Retinal pigment epithelial cell (primary cell): ENCODE data around the gene EXOC1.
A peak's percentile ranks its signal among the peaks of the same experiment; 100 is the strongest.

Source experiments
- DNase-seq: peaks from one replicate; pipeline ENCODE4 v3.0.0-alpha.2; 2010; ENCODE audit warnings: low read depth
- H3K4me3 ChIP-seq: 2 replicates; pipeline ENCODE4 v1.5.1; 2011; ENCODE audit warnings: mild to moderate bottlenecking, low read length, control low read depth, moderate library complexity
- CTCF ChIP-seq: conservative IDR thresholded peaks from 2 replicates; pipeline ENCODE4 v1.5.1; 2011; ENCODE audit warnings: low read depth, low read length, control low read depth, inconsistent platforms

The EXOC1 gene

DNA sequence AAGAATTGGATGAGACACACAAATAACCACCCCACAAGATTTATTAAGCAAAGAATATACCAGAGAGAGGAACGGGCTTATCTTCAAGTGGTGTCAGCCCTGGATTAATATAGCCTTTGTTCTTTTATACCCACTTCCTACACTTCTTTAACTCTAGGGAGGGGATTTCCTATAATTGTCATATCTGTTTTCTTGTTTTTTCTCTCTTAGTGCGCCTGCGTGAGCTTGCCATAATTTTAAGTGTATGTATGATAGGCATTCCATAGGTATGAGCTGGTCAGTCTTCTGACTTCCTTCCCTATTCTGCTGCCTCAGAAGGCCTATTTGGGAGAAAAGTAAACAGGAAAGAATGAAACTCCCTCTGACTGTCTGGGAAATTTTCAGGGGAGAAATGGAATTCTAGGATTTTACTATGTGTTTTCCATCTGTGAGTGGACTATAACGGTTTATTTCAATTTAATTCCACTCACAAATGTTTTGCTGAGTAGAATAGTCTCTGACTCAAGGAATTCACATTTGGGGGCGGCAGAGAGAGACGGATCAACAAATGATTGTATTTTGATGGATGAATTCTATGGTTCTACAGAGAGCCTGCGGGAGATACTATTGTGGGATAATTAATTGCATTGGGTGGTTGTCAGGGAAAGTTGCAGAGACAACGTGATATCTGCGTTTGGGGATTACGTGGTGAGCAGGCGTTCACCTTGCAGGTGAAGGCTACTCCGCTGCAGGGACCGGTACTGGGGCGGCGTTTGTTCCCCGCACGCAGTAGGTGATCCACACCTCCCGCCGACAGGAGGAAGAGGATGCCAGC, 94.7 kb downstream of the EXOC1 start:
- no peak for TF ChIP-seq CTCF
- H3K4me3 ChIP-seq = peak overlapping the region; percentile 79
- DNase-seq = peak; percentile 87

DNA sequence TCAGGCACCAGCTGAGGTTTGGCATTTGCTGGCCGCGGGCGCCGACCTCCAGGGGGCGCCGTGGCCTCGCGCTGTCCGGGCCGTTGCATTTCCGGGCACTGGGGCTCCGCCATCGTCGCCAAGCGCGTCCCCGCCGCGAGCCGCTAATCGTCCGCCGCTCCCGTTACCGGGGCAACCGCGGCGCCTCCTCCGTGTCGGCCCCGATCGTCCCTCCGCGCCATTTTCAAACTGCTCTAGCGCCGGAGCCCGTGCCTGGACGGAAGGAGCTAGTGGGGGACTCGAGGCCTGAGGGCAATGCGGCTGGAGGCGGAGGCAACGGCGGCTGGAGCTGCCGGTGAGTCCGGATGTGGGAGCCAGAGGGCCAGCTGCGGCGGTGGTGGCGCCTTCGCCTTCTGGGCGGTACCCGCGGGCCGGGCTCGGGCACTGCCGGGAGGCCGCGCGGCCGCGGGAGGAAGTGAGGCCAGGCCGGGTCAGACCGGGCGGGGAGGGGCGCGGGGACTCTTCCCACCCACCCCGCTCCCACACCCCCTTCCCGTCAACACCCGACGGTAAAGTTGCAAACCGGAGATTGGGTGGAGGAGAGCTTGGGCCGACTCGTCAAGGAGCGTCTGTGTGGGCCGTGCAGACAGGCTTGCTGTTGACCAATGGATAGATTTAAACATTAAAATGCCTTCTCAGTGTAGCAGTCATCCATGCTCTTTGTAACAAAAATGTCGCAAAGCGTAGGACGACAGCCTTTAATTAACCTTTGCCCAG, 95.5 kb downstream of the EXOC1 start, which contains the start of gene CEP135:
TSS of gene CEP135 (plus strand) at position 220 of the 756 bp plus-strand sequence. CDS start 3,186 bp downstream, outside the sequence.
- TF ChIP-seq CTCF = peak; percentile 86
- DNase-seq = peak; percentile 65
- peak within 1 kb of the TSS; percentile 79 for H3K4me3 ChIP-seq

DNA sequence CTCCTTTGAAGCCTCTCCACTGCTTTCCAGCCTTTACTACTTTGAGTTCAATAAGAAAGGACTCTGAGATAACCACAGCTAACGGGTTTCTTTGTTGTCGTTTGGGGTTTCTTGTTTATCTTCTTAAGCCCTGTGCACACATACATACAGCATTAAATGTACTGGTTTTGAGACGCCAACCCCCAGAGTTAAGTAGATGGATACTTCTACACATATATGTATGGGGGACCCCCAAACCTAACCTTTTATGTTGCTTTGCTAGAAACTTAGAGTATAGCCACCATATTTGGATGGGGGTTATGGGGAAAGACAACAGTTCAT, 96.0 kb downstream of the EXOC1 start:
- no peak for DNase-seq
- peak overlapping the region; percentile 79 for H3K4me3 ChIP-seq
- TF ChIP-seq CTCF = no peak

DNA sequence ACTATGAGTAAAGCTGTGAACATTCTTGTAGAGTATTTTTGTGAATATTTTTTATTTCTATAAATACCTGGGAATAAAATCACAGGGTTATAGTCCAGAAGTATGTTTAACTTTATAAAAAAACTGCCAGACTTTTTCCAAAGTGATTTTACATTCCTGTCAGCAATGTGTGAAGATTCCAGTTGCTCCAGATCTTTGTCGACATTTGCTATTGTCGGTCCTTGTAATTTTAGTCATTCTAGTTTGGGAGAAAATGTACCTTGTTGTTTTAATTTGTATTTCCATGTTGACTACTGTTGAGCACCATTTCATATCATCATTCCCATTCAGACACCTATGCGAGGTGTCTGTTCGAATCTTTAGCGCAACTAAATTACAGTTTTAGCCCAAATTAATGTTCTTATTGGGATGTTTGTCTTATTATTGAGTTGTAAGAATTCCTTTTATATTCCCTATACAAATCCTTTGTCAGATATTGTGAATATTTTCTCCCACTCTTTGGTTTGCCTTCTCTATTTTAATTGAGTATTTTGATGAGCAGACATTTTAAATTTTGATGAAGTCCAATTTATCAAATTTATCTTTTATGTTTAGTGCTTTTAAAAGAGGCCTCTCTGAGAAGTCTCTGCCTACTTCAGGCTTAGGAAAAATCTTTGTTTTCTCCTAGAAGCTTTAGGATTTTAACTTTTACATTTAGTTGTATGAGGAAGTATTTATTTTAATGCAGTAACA, 97.9 kb downstream of the EXOC1 start:
- H3K4me3 ChIP-seq = no peak overlapping the region
- TF ChIP-seq CTCF = no peak
- DNase-seq = no peak
